HUES6 (cell line): ENCODE data around the gene TICAM1.
A peak's percentile ranks its signal among the peaks of the same experiment; 100 is the strongest.
"Not testable (repeated sequence)": the region's sequence is repeated elsewhere in the genome, so short reads cannot be mapped to it uniquely, and the experiment has no call there.

Source experiments
- H3K27ac ChIP-seq: 2 replicates; pipeline ENCODE4 v1.7.0; 2013; ENCODE audit warnings: low read depth, mild to moderate bottlenecking, low read length, inconsistent platforms
- H3K27me3 ChIP-seq: 2 replicates; pipeline ENCODE4 v1.6.1; 2013; ENCODE audit warnings: low read length; ENCODE audit not compliant: control insufficient read depth, insufficient read depth
- H3K36me3 ChIP-seq: 2 replicates; pipeline ENCODE4 v1.6.1; 2013; ENCODE audit warnings: low read length; ENCODE audit not compliant: control insufficient read depth, insufficient read depth
- H3K4me1 ChIP-seq: 2 replicates; pipeline ENCODE4 v1.6.1; 2013; ENCODE audit warnings: low read length; ENCODE audit not compliant: control insufficient read depth, insufficient read depth
- H3K4me3 ChIP-seq: 2 replicates; pipeline ENCODE4 v1.5.1; 2013; ENCODE audit warnings: low read depth, low read length
- H3K9ac ChIP-seq: one replicate; pipeline ENCODE4 v1.6.1; 2013; ENCODE audit warnings: mild to moderate bottlenecking, low read length
- H3K9me3 ChIP-seq: 2 replicates; pipeline ENCODE4 v1.6.1; 2013; ENCODE audit warnings: low read depth, low read length; ENCODE audit not compliant: control insufficient read depth, insufficient read depth

Gene TICAM1

GRCh38 chr19:4786412-4787016 is 45.0 kb downstream of the TICAM1 start:
- peaks cover 16% of the 10 kb centered on the region; the same call in 1 of the 2 replicates for H3K27me3 ChIP-seq
- not testable (repeated sequence) for H3K9ac ChIP-seq, H3K4me3 ChIP-seq, H3K36me3 ChIP-seq, H3K9me3 ChIP-seq, H3K27ac ChIP-seq, H3K4me1 ChIP-seq

- Histone ChIP-seq H3K27me3 (peaks cover 18% of the 10 kb centered on the region; the same call in 1 of the 2 replicates), H3K9me3 (no peaks in the 10 kb centered on the region), H3K4me1 (no peaks in the 10 kb centered on the region), H3K36me3 (no peaks in the 10 kb centered on the region), H3K9ac (no peak overlapping the region), H3K27ac (no peak overlapping the region), H3K4me3 (no peak overlapping the region)
Measured at GRCh38 chr19:4781801-4782200, 49.7 kb downstream of the TICAM1 start.

GRCh38 chr19:4780860-4781259 is 50.7 kb downstream of the TICAM1 start:
- Histone ChIP-seq H3K4me1 (no peaks in the 10 kb centered on the region), H3K27me3 (peaks cover 18% of the 10 kb centered on the region; the same call in 1 of the 2 replicates), H3K9ac (no peak overlapping the region), H3K4me3 (no peak overlapping the region), H3K9me3 (no peaks in the 10 kb centered on the region), H3K36me3 (no peaks in the 10 kb centered on the region), H3K27ac (no peak overlapping the region)

GRCh38 chr19:4778124-4778523 is 53.4 kb downstream of the TICAM1 start:
- peaks cover 20% of the 10 kb centered on the region; the same call in 1 of the 2 replicates for H3K27me3 ChIP-seq
- H3K9ac ChIP-seq, H3K4me1 ChIP-seq, H3K9me3 ChIP-seq, H3K36me3 ChIP-seq, H3K4me3 ChIP-seq, H3K27ac ChIP-seq: not testable (repeated sequence)

GRCh38 chr19:4776436-4777211 is 54.9 kb downstream of the TICAM1 start:
- peaks cover 25% of the 10 kb centered on the region; the same call in 1 of the 2 replicates for H3K27me3 ChIP-seq
- H3K27ac ChIP-seq = no peak overlapping the region
- no peaks in the 10 kb centered on the region for H3K36me3 ChIP-seq
- H3K9ac ChIP-seq = no peak overlapping the region
- no peak overlapping the region for H3K4me3 ChIP-seq
- H3K4me1 ChIP-seq = no peaks in the 10 kb centered on the region
- H3K9me3 ChIP-seq = no peaks in the 10 kb centered on the region

GRCh38 chr19:4775627-4776152 is 55.8 kb downstream of the TICAM1 start:
- Histone ChIP-seq H3K27ac (no peak overlapping the region), H3K4me3 (no peak overlapping the region), H3K4me1 (no peaks in the 10 kb centered on the region), H3K9me3 (no peaks in the 10 kb centered on the region), H3K27me3 (peaks cover 25% of the 10 kb centered on the region; the same call in 1 of the 2 replicates), H3K9ac (no peak overlapping the region), H3K36me3 (no peaks in the 10 kb centered on the region)

GRCh38 chr19:4774136-4774535 is 57.4 kb downstream of the TICAM1 start:
- H3K9me3 ChIP-seq = no peaks in the 10 kb centered on the region
- no peaks in the 10 kb centered on the region for H3K4me1 ChIP-seq
- no peaks in the 10 kb centered on the region for H3K36me3 ChIP-seq
- no peak overlapping the region for H3K4me3 ChIP-seq
- no peak overlapping the region for H3K9ac ChIP-seq
- H3K27ac ChIP-seq = no peak overlapping the region
- peaks cover 25% of the 10 kb centered on the region; the same call in 1 of the 2 replicates for H3K27me3 ChIP-seq

- Histone ChIP-seq H3K4me1 (no peaks in the 10 kb centered on the region), H3K4me3 (no peak overlapping the region), H3K9ac (no peak overlapping the region), H3K27me3 (peaks cover 25% of the 10 kb centered on the region; the same call in 1 of the 2 replicates), H3K27ac (no peak overlapping the region), H3K36me3 (no peaks in the 10 kb centered on the region), H3K9me3 (no peaks in the 10 kb centered on the region)
Measured at GRCh38 chr19:4773047-4773640, 58.4 kb downstream of the TICAM1 start.

- H3K36me3 ChIP-seq = no peaks in the 10 kb centered on the region
- no peak overlapping the region for H3K27ac ChIP-seq
- H3K9me3 ChIP-seq = no peaks in the 10 kb centered on the region
- H3K4me3 ChIP-seq = no peak overlapping the region
- peaks cover 25% of the 10 kb centered on the region; the same call in 1 of the 2 replicates for H3K27me3 ChIP-seq
- no peaks in the 10 kb centered on the region for H3K4me1 ChIP-seq
- no peak overlapping the region for H3K9ac ChIP-seq
Measured at GRCh38 chr19:4772566-4772965, 58.9 kb downstream of the TICAM1 start.

- Histone ChIP-seq H3K36me3 (no peaks in the 10 kb centered on the region), H3K27ac (no peak overlapping the region), H3K4me1 (no peaks in the 10 kb centered on the region), H3K9me3 (no peaks in the 10 kb centered on the region), H3K9ac (no peak overlapping the region), H3K4me3 (peak overlapping the region; percentile 26), H3K27me3 (peaks cover 14% of the 10 kb centered on the region; the same call in 1 of the 2 replicates)
Measured at GRCh38 chr19:4768934-4769777, 62.4 kb downstream of the TICAM1 start.
